K562 (cell line): ENCODE results near the gene LARP4B. TPM values are rescaled to one million over a fixed set of nuclear protein-coding genes. Genes with fewer than 3 reads are reported as not detected.

ENCODE experiments used
- EP400 ChIP-seq: fragments of 450-650 bp; IDR thresholded peaks from 2 replicates; pipeline ENCODE4 v1.6.1; 2017; ENCODE audit warnings: antibody characterized with exemption, mild to moderate bottlenecking, moderate library complexity
- FOXK2 ChIP-seq, 2 experiments: fragments of 450-650 bp; IDR thresholded peaks in 1 of 2; conservative IDR thresholded peaks in 1 of 2; 2 replicates each; pipeline ENCODE4 v1.6.1; 2016; ENCODE audit warnings: low read depth in 2 of 2, mild to moderate bottlenecking in 1 of 2
- GTF2F1 ChIP-seq: IDR thresholded peaks from 2 replicates; pipeline ENCODE4 v1.6.1; 2011; ENCODE audit warnings: low read depth, low read length, improper control_type of control experiment
- HMG20A ChIP-seq: fragments of 450-650 bp; formaldehyde crosslinking; conservative IDR thresholded peaks from 2 replicates; pipeline ENCODE4 v1.4.0; 2020; ENCODE audit warnings: mild to moderate bottlenecking, mixed read lengths
- HMGN3 ChIP-seq: IDR thresholded peaks from 2 replicates; pipeline ENCODE4 v1.6.1; 2011; ENCODE audit warnings: borderline replicate concordance, low read depth, mild to moderate bottlenecking, mixed read lengths, low read length; ENCODE audit not compliant: insufficient read length; ENCODE audit errors: extremely low read depth
- JUND ChIP-seq, 2 experiments: IDR thresholded peaks; 2 replicates in 1 of 2; 3 replicates in 1 of 2; pipeline ENCODE4 v1.6.1; 2011; ENCODE audit warnings: borderline replicate concordance in 2 of 2, low read depth in 2 of 2, low read length in 2 of 2, improper control_type of control experiment in 1 of 2, missing biosample characterization in 1 of 2, missing genetic modification characterization in 1 of 2, missing genetic modification reagents in 1 of 2
- LCOR ChIP-seq: sonication (generic); formaldehyde crosslinking; IDR thresholded peaks from 2 replicates; pipeline ENCODE4 v1.8.0; 2022; ENCODE audit warnings: mild to moderate bottlenecking, missing genetic modification reagents
- MBD2 ChIP-seq: sonication (generic); IDR thresholded peaks from 2 replicates; pipeline ENCODE4 v1.6.1; 2016; ENCODE audit warnings: low read depth, borderline replicate concordance
- MYC ChIP-seq, 2 experiments: fragments of 250-450 bp in 1 of 2; sonication (Bioruptor Pico) in 1 of 2; IDR thresholded peaks; 2 replicates each; pipeline versions ENCODE4 v1.5.1 to v1.6.1; 2012 to 2021; ENCODE audit warnings: low read depth in 2 of 2, borderline replicate concordance in 1 of 2, improper control_type of control experiment in 1 of 2, low read length in 1 of 2, mild to moderate bottlenecking in 1 of 2, moderate library complexity in 1 of 2
- NUFIP1 ChIP-seq: fragments of 450-650 bp; IDR thresholded peaks from 2 replicates; pipeline ENCODE4 v1.6.1; 2018; ENCODE audit not compliant: partially characterized antibody
- YY1 ChIP-seq, 3 experiments: IDR thresholded peaks; 2 replicates each; pipeline ENCODE4 v1.6.1; 2011; ENCODE audit warnings: low read length in 2 of 3, mild to moderate bottlenecking in 2 of 3, moderate library complexity in 2 of 3, borderline replicate concordance in 1 of 3, control low read depth in 1 of 3, low read depth in 1 of 3; ENCODE audit not compliant: insufficient read depth in 3 of 3, insufficient replicate concordance in 2 of 3, control insufficient read depth in 1 of 3, insufficient read length in 1 of 3; ENCODE audit errors: extremely low read depth in 1 of 3
- ZFP36 ChIP-seq: fragments of 150-350 bp; IDR thresholded peaks from 2 replicates; pipeline ENCODE4 v1.6.1; 2018; ENCODE audit warnings: low read length, low read depth; ENCODE audit not compliant: partially characterized antibody
- ZFP91 ChIP-seq: sonication (generic); formaldehyde crosslinking; IDR thresholded peaks from 2 replicates; pipeline ENCODE4 v1.8.0; 2022; ENCODE audit warnings: mild to moderate bottlenecking, missing genetic modification reagents
- ZFX ChIP-seq: sonication (generic); formaldehyde crosslinking; IDR thresholded peaks from 2 replicates; pipeline ENCODE4 v1.8.0; 2022; ENCODE audit warnings: mild to moderate bottlenecking, missing genetic modification reagents, moderate library complexity
- ZNF224 ChIP-seq: sonication (generic); formaldehyde crosslinking; IDR thresholded peaks from 2 replicates; pipeline ENCODE4 v1.8.0; 2022; ENCODE audit warnings: mild to moderate bottlenecking, missing genetic modification reagents
- polyA plus RNA-seq, 8 experiments: library from polyadenylated mRNA; depleted of rRNA in 4 of 8; stranded (reverse) in 5 of 8; unstranded in 3 of 8; fragments of >200 nt; fragmentation: Nextera tagmentation in 2 of 8; fragmentation: Illumina TruSeq in 1 of 8; extraction: Ambion mirVana in 2 of 8; extraction: Trizol in 1 of 8; gene quantifications; 2 replicates each; pipeline versions ENCODE4 v1.2.1 to v1.2.3, GENCODE V29; 2011 to 2014; ENCODE audit warnings: inconsistent platforms in 1 of 8, missing spikeins in 1 of 8
- total RNA-seq, 7 experiments: library from RNA; depleted of rRNA in 6 of 7; stranded (reverse); fragments of >200 nt in 6 of 7; fragmentation: Illumina TruSeq in 2 of 7; extraction: Trizol in 2 of 7; gene quantifications; 2 replicates each; pipeline versions ENCODE4 v1.2.1 to v1.2.3, GENCODE V29; 2011 to 2021; ENCODE audit warnings: low replicate concordance in 1 of 7
- TF ChIP-seq, protein P1 (sequence below): fragments of 450-650 bp; IDR thresholded peaks from 2 replicates; pipeline ENCODE4 v1.6.1; 2018; ENCODE audit warnings: mild to moderate bottlenecking, low read depth; ENCODE audit not compliant: partially characterized antibody
- TF ChIP-seq, protein P2 (sequence below): sonication (generic); formaldehyde crosslinking; IDR thresholded peaks from 2 replicates; pipeline ENCODE4 v1.8.1; 2023; ENCODE audit warnings: mild to moderate bottlenecking, missing genetic modification reagents
- TF ChIP-seq, protein P3 (sequence below), 2 experiments: fragments of 450-650 bp; conservative IDR thresholded peaks; 2 replicates each; pipeline ENCODE4 v1.6.1; 2017; ENCODE audit warnings: mild to moderate bottlenecking in 2 of 2, moderate library complexity in 2 of 2

LARP4B gene
- total and polyA plus RNA-seq, 9 of the 15 experiments (the other 6 are each of a cell fraction or from before 2014, with no cell fraction given): 11.8 to 130 (median 42.6) TPM

- TF ChIP-seq, protein P1, sequence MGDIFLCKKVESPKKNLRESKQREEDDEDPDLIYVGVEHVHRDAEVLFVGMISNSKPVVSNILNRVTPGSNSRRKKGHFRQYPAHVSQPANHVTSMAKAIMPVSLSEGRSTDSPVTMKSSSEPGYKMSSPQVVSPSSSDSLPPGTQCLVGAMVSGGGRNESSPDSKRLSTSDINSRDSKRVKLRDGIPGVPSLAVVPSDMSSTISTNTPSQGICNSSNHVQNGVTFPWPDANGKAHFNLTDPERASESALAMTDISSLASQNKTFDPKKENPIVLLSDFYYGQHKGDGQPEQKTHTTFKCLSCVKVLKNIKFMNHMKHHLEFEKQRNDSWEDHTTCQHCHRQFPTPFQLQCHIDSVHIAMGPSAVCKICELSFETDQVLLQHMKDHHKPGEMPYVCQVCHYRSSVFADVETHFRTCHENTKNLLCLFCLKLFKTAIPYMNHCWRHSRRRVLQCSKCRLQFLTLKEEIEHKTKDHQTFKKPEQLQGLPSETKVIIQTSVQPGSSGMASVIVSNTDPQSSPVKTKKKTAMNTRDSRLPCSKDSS: no peak
- TF ChIP-seq ZFP91 (CRISPR knock-in tag) (no peak), FOXK2 (conservative IDR thresholded peaks at IDR 0.05 in 1 of 2, IDR thresholded peaks at IDR 0.05 in 1 of 2; ENCODE audit: low read depth in 2 of 2) (no peak), EP400 (no peak), MBD2 (no peak), ZFP36 (peak; percentile 96), HMG20A (CRISPR knock-in tag) (no peak), GTF2F1 (no peak), ZNF224 (CRISPR knock-in tag) (no peak), NUFIP1 (no peak), MYC (IDR thresholded peaks at IDR 0.05; ENCODE audit: low read depth, low read length) (no peak), MYC (CRISPR knock-in tag; IDR thresholded peaks at IDR 0.05; ENCODE audit: borderline replicate concordance, low read depth) (no peak), JUND (IDR thresholded peaks at IDR 0.05; ENCODE audit: borderline replicate concordance, low read depth, low read length) (no peak), JUND (tag; IDR thresholded peaks at IDR 0.05; ENCODE audit: borderline replicate concordance, low read depth, low read length) (no peak), LCOR (no peak), HMGN3 (no peak), ZFX (CRISPR knock-in tag) (no peak), YY1 (IDR thresholded peaks at IDR 0.05; ENCODE audit: borderline replicate concordance in 1 of 3, control insufficient read depth in 1 of 3, extremely low read depth in 1 of 3, insufficient read depth in 3 of 3, insufficient read length in 1 of 3, insufficient replicate concordance in 2 of 3, low read depth in 1 of 3, low read length in 2 of 3) (peak in 1 of 3 experiments; percentile 37)
- TF ChIP-seq, protein P2, sequence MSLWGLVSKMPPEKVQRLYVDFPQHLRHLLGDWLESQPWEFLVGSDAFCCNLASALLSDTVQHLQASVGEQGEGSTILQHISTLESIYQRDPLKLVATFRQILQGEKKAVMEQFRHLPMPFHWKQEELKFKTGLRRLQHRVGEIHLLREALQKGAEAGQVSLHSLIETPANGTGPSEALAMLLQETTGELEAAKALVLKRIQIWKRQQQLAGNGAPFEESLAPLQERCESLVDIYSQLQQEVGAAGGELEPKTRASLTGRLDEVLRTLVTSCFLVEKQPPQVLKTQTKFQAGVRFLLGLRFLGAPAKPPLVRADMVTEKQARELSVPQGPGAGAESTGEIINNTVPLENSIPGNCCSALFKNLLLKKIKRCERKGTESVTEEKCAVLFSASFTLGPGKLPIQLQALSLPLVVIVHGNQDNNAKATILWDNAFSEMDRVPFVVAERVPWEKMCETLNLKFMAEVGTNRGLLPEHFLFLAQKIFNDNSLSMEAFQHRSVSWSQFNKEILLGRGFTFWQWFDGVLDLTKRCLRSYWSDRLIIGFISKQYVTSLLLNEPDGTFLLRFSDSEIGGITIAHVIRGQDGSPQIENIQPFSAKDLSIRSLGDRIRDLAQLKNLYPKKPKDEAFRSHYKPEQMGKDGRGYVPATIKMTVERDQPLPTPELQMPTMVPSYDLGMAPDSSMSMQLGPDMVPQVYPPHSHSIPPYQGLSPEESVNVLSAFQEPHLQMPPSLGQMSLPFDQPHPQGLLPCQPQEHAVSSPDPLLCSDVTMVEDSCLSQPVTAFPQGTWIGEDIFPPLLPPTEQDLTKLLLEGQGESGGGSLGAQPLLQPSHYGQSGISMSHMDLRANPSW (CRISPR knock-in tag): no peak
- TF ChIP-seq, protein P3, sequence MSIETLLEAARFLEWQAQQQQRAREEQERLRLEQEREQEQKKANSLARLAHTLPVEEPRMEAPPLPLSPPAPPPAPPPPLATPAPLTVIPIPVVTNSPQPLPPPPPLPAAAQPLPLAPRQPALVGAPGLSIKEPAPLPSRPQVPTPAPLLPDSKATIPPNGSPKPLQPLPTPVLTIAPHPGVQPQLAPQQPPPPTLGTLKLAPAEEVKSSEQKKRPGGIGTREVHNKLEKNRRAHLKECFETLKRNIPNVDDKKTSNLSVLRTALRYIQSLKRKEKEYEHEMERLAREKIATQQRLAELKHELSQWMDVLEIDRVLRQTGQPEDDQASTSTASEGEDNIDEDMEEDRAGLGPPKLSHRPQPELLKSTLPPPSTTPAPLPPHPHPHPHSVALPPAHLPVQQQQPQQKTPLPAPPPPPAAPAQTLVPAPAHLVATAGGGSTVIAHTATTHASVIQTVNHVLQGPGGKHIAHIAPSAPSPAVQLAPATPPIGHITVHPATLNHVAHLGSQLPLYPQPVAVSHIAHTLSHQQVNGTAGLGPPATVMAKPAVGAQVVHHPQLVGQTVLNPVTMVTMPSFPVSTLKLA (conservative IDR thresholded peaks at IDR 0.05): no peak
Observed at GRCh38 chr10:980468-981093, 49.1 kb upstream of the LARP4B start (continued).
